ENCODE data around the gene TADA3.

Gene TADA3

GRCh38 chr3:9762871-9763270, 29.4 kb downstream of the TADA3 start:
- no peak for DNase-seq
- Histone ChIP-seq H3K27ac (no peak overlapping the region), H3K27me3 (ENCODE audit: insufficient read depth, low read depth, severe bottlenecking) (no peaks in the 10 kb centered on the region), H3K9me3 (ENCODE audit: severe bottlenecking) (no peaks in the 10 kb centered on the region), H3K36me3 (peaks cover 26% of the 10 kb centered on the region), H3K4me3 (ENCODE audit: low read depth, low read length) (no peak overlapping the region)
- TF ChIP-seq CTCF (IDR thresholded peaks at IDR 0.05; ENCODE audit: low read depth, low read length): no peak

GRCh38 chr3:9761919-9762318, 30.4 kb downstream of the TADA3 start:
- H3K4me3 ChIP-seq (ENCODE audit: low read depth, low read length): no peak overlapping the region
- H3K27me3 ChIP-seq (ENCODE audit: insufficient read depth, low read depth, severe bottlenecking): no peaks in the 10 kb centered on the region
- H3K36me3 ChIP-seq: peaks cover 30% of the 10 kb centered on the region
- no peak overlapping the region for H3K27ac ChIP-seq
- no peak for TF ChIP-seq CTCF (IDR thresholded peaks at IDR 0.05; ENCODE audit: low read depth, low read length)
- no peak for DNase-seq
- no peaks in the 10 kb centered on the region for H3K9me3 ChIP-seq (ENCODE audit: severe bottlenecking)

GRCh38 chr3:9760779-9761505, 31.3 kb downstream of the TADA3 start:
- TF ChIP-seq CTCF (IDR thresholded peaks at IDR 0.05; ENCODE audit: low read depth, low read length): no peak
- Histone ChIP-seq H3K27ac (no peak overlapping the region), H3K9me3 (ENCODE audit: severe bottlenecking) (no peaks in the 10 kb centered on the region), H3K4me3 (ENCODE audit: low read depth, low read length) (no peak overlapping the region), H3K36me3 (peaks cover 39% of the 10 kb centered on the region), H3K27me3 (ENCODE audit: insufficient read depth, low read depth, severe bottlenecking) (no peaks in the 10 kb centered on the region)
- DNase-seq: no peak

GRCh38 chr3:9757427-9757826, 34.8 kb downstream of the TADA3 start:
- no peak overlapping the region for H3K4me3 ChIP-seq (ENCODE audit: low read depth, low read length)
- H3K9me3 ChIP-seq (ENCODE audit: severe bottlenecking): no peaks in the 10 kb centered on the region
- H3K36me3 ChIP-seq: peaks cover 48% of the 10 kb centered on the region

GRCh38 chr3:9754678-9755077, 37.6 kb downstream of the TADA3 start:
- Histone ChIP-seq H3K9me3 (ENCODE audit: severe bottlenecking) (no peaks in the 10 kb centered on the region), H3K27me3 (ENCODE audit: insufficient read depth, low read depth, severe bottlenecking) (no peaks in the 10 kb centered on the region), H3K27ac (no peak overlapping the region), H3K4me3 (ENCODE audit: low read depth, low read length) (no peak overlapping the region), H3K36me3 (peaks cover 62% of the 10 kb centered on the region)
- DNase-seq: no peak
- TF ChIP-seq CTCF (IDR thresholded peaks at IDR 0.05; ENCODE audit: low read depth, low read length): no peak

More at GRCh38 chr3:9757427-9757826, 34.8 kb downstream of the TADA3 start:
- DNase-seq: no peak
- no peaks in the 10 kb centered on the region for H3K27me3 ChIP-seq (ENCODE audit: insufficient read depth, low read depth, severe bottlenecking)
- no peak overlapping the region for H3K27ac ChIP-seq
- TF ChIP-seq CTCF (IDR thresholded peaks at IDR 0.05; ENCODE audit: low read depth, low read length): no peak

All from WERI-Rb-1 (cell line).